Occipital lobe (tissue), 2 donors: ENCODE data around the gene RRAD. TPM values are rescaled to one million over a fixed set of nuclear protein-coding genes. Genes with fewer than 3 reads are reported as not detected.

Experiments used
- DNase-seq: peaks from one replicate; lab custom pipeline; 2025; lab: John Stamatoyannopoulos, UW
- total RNA-seq: library from RNA; depleted of rRNA; stranded (reverse); fragments of >200 nt; gene quantifications from one replicate; pipeline ENCODE4 v1.2.3, GENCODE V29; 2014

RRAD gene
- total RNA-seq, 1 donor from 2014 or later: 0.94 TPM

GRCh38 chr16:66881014-66881417, 44.3 kb downstream of the RRAD start:
- no peak for DNase-seq

GRCh38 chr16:66880288-66881013, 44.9 kb downstream of the RRAD start, which contains the start of gene PDP2:
Gene PDP2, plus strand, starts transcription at chr16:66880515. Its CDS starts 3,770 bp downstream, at chr16:66884285.
- peak; percentile 97 for DNase-seq

- no peak for DNase-seq
These were observed 47.3 kb downstream of the RRAD start for GRCh38 chr16:66878067-66878466.

- DNase-seq: no peak
These were observed 51.1 kb downstream of the RRAD start for GRCh38 chr16:66874079-66874775.

GRCh38 chr16:66873685-66874055, 51.7 kb downstream of the RRAD start:
- DNase-seq: no peak

GRCh38 chr16:66872943-66873684, 52.2 kb downstream of the RRAD start:
- DNase-seq: peak; percentile 86

- no peak for DNase-seq
These were observed 52.8 kb downstream of the RRAD start for GRCh38 chr16:66872559-66872942.

- no peak for DNase-seq
These were observed 53.5 kb downstream of the RRAD start for GRCh38 chr16:66871840-66872239.

Other genes with a start within 250 kb of the RRAD start
- gene CMTM4, start 228.8 kb downstream of the RRAD start, total RNA-seq: 70.7 TPM
- gene DYNC1LI2, start 173.9 kb downstream of the RRAD start, total RNA-seq: 175 TPM
- gene TERB1, start 124.0 kb downstream of the RRAD start, total RNA-seq: 0.31 TPM
- 113 TPM for gene NAE1, start 94.6 kb downstream of the RRAD start, total RNA-seq
- not detected for gene CA7, start 81.1 kb downstream of the RRAD start, total RNA-seq
- gene PDP2, start 45.0 kb downstream of the RRAD start, total RNA-seq: 9.2 TPM
- gene CDH16, start 6.7 kb downstream of the RRAD start, total RNA-seq: not detected
- gene CIAO2B, start 8.9 kb upstream of the RRAD start, total RNA-seq: 80.5 TPM
- gene CES2, start 10.0 kb upstream of the RRAD start, total RNA-seq: 24.6 TPM
- 0.78 TPM for gene CES3, start 35.7 kb upstream of the RRAD start, total RNA-seq
- gene CES4A, start 63.1 kb upstream of the RRAD start, total RNA-seq: 15.4 TPM
- gene CBFB, start 103.6 kb upstream of the RRAD start, total RNA-seq: 65.4 TPM
- gene PHAF1, start 184.4 kb upstream of the RRAD start, total RNA-seq: 19.8 TPM
- 1.2 TPM for gene B3GNT9, start 225.5 kb upstream of the RRAD start, total RNA-seq
- 1.2 TPM for gene TRADD, start 234.4 kb upstream of the RRAD start, total RNA-seq
- 2.0 TPM for gene FBXL8, start 234.4 kb upstream of the RRAD start, total RNA-seq
- gene HSF4, start 239.2 kb upstream of the RRAD start, total RNA-seq: 5.1 TPM
- gene NOL3, start 245.0 kb upstream of the RRAD start, total RNA-seq: 4.1 TPM